ENCODE results near the gene RABGAP1L.
"Not testable (repeated sequence)": the region's sequence is repeated elsewhere in the genome, so short reads cannot be mapped to it uniquely, and the experiment has no call there.

Gene RABGAP1L

GRCh38 chr1:174315239-174315638, 155.9 kb downstream of the RABGAP1L start:
- H3K27me3 ChIP-seq (replicated peaks; ENCODE audit: control insufficient read depth, insufficient read depth, low read length), result no peaks in the 10 kb centered on the region
- TF ChIP-seq, protein P1, sequence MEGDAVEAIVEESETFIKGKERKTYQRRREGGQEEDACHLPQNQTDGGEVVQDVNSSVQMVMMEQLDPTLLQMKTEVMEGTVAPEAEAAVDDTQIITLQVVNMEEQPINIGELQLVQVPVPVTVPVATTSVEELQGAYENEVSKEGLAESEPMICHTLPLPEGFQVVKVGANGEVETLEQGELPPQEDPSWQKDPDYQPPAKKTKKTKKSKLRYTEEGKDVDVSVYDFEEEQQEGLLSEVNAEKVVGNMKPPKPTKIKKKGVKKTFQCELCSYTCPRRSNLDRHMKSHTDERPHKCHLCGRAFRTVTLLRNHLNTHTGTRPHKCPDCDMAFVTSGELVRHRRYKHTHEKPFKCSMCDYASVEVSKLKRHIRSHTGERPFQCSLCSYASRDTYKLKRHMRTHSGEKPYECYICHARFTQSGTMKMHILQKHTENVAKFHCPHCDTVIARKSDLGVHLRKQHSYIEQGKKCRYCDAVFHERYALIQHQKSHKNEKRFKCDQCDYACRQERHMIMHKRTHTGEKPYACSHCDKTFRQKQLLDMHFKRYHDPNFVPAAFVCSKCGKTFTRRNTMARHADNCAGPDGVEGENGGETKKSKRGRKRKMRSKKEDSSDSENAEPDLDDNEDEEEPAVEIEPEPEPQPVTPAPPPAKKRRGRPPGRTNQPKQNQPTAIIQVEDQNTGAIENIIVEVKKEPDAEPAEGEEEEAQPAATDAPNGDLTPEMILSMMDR (IDR thresholded peaks at IDR 0.05; ENCODE audit: insufficient read depth, low read length, poor library complexity, severe bottlenecking), result no peak
- H3K4me3 ChIP-seq (replicated peaks; ENCODE audit: low read depth, low read length), result no peak overlapping the region
- peaks cover 9% of the 10 kb centered on the region for H3K36me3 ChIP-seq (ENCODE audit: control insufficient read depth, insufficient read depth, low read length)
- DNase-seq (ENCODE audit: extremely low read depth, insufficient read length), result no peak

- not testable (repeated sequence) for H3K27me3 ChIP-seq (replicated peaks; ENCODE audit: control insufficient read depth, insufficient read depth, low read length); DNase-seq (ENCODE audit: extremely low read depth, insufficient read length); H3K4me3 ChIP-seq (replicated peaks; ENCODE audit: low read depth, low read length)
- H3K36me3 ChIP-seq (ENCODE audit: control insufficient read depth, insufficient read depth, low read length), result peaks cover 14% of the 10 kb centered on the region
Measured at GRCh38 chr1:174320897-174321296, 161.6 kb downstream of the RABGAP1L start.

DNA sequence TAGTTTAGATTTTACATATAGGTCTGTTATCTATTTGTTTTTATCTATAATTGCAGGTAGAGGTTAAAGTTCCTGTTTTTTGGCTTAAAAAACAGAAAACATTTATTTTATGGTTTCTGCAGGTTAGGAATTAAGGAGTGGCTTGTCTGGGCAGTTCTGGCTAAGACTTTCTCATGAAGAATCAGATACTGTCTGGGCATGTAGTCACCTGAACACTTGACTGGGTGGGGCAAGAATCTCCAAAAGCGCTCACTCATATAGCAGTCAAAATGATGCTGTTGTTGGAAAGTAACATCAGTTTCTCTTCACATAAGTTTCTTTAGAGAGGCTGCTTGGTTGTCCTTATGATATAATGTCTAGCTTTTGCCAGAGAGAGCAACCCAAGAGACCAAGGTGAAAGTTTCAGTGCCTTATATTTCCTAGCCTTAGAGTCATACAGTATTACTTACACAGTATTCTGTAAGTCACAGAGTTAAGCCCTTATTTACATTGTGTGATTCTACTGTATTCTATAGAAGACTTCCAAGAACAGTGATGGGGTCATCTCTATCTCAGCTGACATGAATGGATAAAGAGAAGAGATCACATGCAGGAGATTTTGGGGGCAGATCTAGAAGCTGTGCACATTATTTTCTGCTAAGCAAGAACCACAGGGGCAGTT, 163.0 kb downstream of the RABGAP1L start:
- Histone ChIP-seq H3K36me3 (ENCODE audit: control insufficient read depth, insufficient read depth, low read length) (peaks cover 13% of the 10 kb centered on the region), H3K27me3 (replicated peaks; ENCODE audit: control insufficient read depth, insufficient read depth, low read length) (no peaks in the 10 kb centered on the region), H3K4me3 (replicated peaks; ENCODE audit: low read depth, low read length) (no peak overlapping the region)
- TF ChIP-seq, protein P1 (IDR thresholded peaks at IDR 0.05; ENCODE audit: insufficient read depth, low read length, poor library complexity, severe bottlenecking), result no peak
- no peak for DNase-seq (ENCODE audit: extremely low read depth, insufficient read length)

- TF ChIP-seq, protein P1 (IDR thresholded peaks at IDR 0.05; ENCODE audit: insufficient read depth, low read length, poor library complexity, severe bottlenecking), result no peak
- DNase-seq (ENCODE audit: extremely low read depth, insufficient read length), result no peak
- Histone ChIP-seq H3K27me3 (replicated peaks; ENCODE audit: control insufficient read depth, insufficient read depth, low read length) (no peaks in the 10 kb centered on the region), H3K4me3 (replicated peaks; ENCODE audit: low read depth, low read length) (no peak overlapping the region), H3K36me3 (ENCODE audit: control insufficient read depth, insufficient read depth, low read length) (peaks cover 7% of the 10 kb centered on the region)
Measured at GRCh38 chr1:174324493-174324892, 165.2 kb downstream of the RABGAP1L start.

GRCh38 chr1:174324939-174325338, 165.6 kb downstream of the RABGAP1L start:
- Histone ChIP-seq H3K36me3 (ENCODE audit: control insufficient read depth, insufficient read depth, low read length) (peaks cover 7% of the 10 kb centered on the region), H3K4me3 (replicated peaks; ENCODE audit: low read depth, low read length) (no peak overlapping the region), H3K27me3 (replicated peaks; ENCODE audit: control insufficient read depth, insufficient read depth, low read length) (no peaks in the 10 kb centered on the region)
- TF ChIP-seq, protein P1 (IDR thresholded peaks at IDR 0.05; ENCODE audit: insufficient read depth, low read length, poor library complexity, severe bottlenecking), result no peak
- DNase-seq (ENCODE audit: extremely low read depth, insufficient read length), result no peak

- TF ChIP-seq, protein P1 (IDR thresholded peaks at IDR 0.05; ENCODE audit: insufficient read depth, low read length, poor library complexity, severe bottlenecking), result no peak
- no peaks in the 10 kb centered on the region for H3K27me3 ChIP-seq (replicated peaks; ENCODE audit: control insufficient read depth, insufficient read depth, low read length)
- no peak overlapping the region for H3K4me3 ChIP-seq (replicated peaks; ENCODE audit: low read depth, low read length)
- DNase-seq (ENCODE audit: extremely low read depth, insufficient read length), result no peak
- H3K36me3 ChIP-seq (ENCODE audit: control insufficient read depth, insufficient read depth, low read length), result peaks cover 7% of the 10 kb centered on the region
Measured at GRCh38 chr1:174326278-174326677, 167.0 kb downstream of the RABGAP1L start.

Measured in GM06990 (cell line).